Measurements from ENCODE around the gene LGALS13.

GRCh38 chr19:39647918-39648317, 45.6 kb downstream of the LGALS13 start:
- TF ChIP-seq CTCF (IDR thresholded peaks at IDR 0.05) = no peak
- TF ChIP-seq POLR2A (IDR thresholded peaks at IDR 0.05) = no peak
